Stimulated activated CD8-positive, alpha-beta memory T cell treated with anti-CD3 and anti-CD28 coated beads, Interleukin-15, amount 100 ng/mL, for 24 hours (primary cell): ENCODE data around the gene NKD1.

Experiments used
- DNase-seq: peaks from one replicate; pipeline ENCODE4 v3.0.0-alpha.2; 2020; ENCODE audit warnings: low read depth

The NKD1 gene

DNA sequence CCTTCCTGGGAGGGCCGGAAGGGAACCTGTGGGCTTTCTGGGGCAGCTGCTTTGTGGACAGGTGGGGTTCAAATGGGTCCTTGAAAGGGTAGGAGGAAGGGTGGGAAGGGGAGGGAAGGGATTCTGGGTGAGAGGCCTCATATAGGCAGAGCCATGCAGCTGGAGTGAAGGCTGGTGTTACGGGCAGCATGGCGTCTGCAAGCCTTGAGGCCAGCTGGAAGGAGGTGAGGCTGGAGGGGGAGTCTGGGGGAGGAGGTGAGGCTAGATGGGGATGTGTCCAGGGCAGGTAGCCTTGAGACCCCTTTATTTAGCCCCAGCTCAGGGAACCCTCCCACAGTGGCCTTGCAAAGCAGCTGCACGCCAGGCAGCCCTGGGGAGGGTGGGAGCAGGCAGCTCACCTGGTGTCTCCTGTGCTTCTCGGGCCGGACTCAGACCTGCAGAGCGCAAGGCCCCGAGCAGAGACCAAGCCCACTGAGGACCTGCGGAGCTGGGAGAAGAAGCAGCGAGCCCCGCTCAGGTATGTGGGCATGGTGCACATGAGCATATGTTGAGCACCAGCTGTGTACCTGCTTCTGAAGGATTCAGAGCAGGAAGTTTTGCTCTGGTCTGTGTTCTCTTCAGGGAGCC is 82.3 kb downstream of the NKD1 start:
- no peak for DNase-seq

GRCh38 chr16:50631249-50631984 is 83.2 kb downstream of the NKD1 start:
- DNase-seq: no peak

DNA sequence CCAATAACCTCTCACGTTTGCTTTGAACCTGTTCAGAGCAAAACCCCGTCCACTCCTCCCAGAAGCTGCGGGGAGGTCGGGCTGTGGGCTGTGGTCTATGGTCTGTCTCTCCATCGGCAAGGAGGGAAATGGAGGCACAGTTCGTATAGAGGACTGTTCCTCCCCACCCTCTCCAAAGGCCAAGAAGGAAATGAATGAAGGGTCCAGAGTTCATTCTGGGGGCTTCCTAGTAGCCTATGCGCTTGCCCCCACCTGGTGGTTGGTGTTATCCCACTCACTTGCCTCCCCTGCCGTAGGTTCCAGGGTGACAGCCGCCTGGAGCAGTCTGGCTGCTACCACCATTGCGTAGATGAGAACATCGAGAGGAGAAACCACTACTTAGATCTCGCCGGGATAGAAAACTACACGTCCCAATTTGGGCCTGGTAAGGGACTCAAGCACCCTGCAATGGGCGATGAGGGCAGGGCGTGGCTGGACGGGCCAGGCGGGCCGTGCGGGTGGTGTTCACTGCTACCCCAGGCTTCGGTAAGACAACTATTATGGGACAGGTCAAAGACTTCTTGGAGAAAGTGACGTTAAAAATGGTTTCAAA is 83.9 kb downstream of the NKD1 start:
- no peak for DNase-seq

DNA sequence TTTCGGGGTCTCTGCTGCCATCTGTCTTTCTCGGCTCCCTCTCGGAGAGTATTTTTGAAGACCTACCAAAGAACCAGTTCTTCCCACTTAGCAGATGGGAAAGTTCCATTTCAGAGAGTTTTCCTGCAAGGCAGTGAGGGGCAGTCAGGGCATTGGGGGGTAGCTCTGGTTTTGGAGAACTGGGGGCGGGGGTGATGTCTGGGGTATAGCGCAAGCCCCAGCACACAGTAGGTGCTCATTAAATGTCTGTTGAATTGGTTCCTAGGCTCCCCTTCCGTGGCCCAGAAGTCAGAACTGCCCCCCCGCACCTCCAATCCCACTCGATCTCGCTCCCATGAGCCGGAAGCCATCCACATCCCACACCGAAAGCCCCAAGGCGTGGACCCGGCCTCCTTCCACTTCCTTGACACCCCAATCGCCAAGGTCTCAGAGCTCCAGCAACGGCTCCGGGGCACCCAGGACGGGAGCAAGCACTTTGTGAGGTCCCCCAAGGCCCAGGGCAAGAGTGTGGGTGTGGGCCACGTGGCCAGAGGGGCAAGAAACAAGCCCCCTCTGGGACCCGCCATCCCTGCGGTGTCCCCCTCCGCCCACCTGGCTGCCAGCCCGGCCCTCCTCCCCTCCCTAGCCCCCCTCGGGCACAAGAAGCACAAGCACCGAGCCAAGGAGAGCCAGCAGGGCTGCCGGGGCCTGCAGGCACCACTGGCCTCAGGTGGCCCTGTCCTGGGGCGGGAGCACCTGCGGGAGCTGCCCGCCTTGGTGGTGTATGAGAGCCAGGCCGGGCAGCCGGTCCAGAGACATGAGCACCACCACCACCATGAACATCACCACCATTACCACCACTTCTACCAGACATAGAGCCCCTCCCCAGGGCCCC is 85.0 kb downstream of the NKD1 start:
- DNase-seq: no peak

DNA sequence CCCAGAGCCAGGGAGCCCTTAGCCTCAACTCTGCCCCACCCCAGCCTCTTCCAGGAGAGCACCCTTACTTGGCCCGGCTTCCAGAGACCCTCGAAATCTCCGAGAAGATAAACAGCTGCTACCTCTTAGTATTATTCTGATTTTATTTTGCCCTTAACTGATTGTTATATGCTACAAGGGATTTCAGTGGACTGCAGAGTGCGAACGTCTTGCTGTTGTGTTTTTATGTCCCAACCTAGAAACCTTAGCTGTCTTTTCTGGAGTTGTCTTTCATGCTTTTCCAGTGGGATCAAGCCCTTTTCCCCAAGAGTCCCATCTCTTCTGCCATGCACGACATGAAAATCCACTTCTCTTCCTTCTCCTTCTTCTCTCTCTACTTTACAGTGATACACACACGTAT is 85.9 kb downstream of the NKD1 start:
- DNase-seq: no peak

- no peak for DNase-seq
Measured at GRCh38 chr16:50634947-50635346, 86.8 kb downstream of the NKD1 start.

GRCh38 chr16:50635505-50636392 is 87.6 kb downstream of the NKD1 start:
- no peak for DNase-seq

DNA sequence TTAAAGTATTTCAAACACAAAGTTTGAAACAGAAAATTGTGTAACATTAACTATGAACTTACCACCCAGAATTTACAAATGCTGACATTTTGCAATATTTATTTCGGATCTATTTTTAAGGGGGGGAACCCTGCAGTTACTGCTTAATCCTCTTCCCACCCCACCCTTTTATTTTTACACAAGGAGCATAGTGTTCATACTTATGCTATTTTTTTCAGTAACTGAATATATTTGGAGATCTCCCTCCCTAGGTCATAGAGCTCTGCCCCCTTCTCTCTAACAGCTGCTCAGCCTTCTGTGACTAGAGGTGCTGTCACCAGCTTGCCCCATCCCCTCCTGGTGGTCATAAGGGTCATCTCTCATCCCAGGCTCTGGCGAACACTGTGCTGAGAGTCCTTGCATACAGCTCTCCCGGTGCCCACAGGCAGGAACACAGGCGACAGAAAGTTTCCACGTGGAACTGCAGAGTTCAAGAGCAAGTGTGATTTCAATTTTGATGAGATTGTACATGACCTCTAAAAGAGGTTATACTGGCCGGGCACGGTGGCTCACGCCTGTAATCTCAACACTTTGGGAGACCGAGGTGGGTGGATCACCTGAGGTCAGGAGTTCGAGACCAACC is 88.7 kb downstream of the NKD1 start:
- no peak for DNase-seq

- no peak for DNase-seq
Measured at GRCh38 chr16:50637716-50638602, 89.8 kb downstream of the NKD1 start.

GRCh38 chr16:50638816-50639670 is 90.8 kb downstream of the NKD1 start:
- no peak for DNase-seq

DNA sequence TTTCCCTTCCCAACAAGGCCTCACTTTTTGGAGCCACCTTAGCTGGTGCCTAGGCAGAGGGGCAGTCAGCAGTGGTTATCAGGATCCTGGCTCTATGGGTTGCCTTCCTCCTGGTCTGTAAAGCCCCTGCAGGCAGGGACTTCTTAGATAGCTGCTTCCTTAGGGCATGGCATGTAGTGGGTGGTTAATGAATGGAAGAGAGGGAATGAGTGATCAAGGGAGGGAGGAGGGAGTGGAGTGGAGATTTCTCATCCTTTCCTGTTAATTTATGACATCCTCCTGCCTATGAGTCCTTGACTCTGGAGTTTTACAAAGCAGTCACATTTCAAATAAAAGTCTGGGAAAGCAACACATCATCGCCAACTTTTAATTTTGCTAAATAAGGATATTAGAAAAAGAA is 92.2 kb downstream of the NKD1 start:
- DNase-seq: no peak

DNA sequence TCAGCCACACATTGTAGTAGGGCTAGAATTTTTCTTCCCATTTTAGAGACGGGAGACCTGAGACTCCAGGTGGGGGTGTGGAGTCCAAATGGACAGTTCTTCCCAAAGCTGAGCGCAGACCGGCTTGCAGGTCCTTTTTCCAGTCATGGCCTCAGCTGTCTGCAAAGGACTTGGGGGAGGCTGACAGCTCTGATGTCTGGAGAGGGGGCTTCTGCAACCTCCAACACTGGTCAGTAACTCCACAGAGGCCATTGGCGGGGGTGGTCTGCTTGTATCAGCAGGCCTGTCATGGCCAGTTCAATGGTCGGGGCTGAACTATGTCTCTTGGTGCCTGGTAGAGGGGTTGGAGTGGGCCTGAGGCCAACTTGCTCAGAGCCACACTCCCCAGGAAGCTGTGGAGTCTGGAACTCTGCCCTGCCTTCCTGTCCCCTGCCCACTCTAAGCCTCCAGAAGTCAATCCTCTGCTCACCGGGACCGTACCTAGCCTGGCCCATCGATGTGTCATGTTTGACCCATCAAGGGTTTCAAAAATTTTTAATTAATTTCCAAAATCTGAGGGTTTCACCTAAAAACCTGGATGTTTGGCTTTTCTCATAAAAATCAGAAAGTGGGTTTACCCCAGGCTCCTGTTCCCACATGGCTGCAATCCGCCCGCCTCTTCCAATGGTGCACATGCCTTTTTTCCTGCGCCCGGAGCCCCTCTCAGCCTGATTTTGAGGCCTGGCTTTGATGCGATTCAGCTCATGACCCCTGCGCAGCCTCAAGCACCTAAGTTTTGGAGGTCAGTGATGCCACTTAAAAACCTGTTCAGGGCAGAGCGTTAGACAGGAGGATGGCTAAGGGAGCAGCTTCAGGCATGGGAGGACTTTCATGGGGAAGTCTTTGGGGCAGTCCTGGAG is 93.0 kb downstream of the NKD1 start:
- no peak for DNase-seq

DNA sequence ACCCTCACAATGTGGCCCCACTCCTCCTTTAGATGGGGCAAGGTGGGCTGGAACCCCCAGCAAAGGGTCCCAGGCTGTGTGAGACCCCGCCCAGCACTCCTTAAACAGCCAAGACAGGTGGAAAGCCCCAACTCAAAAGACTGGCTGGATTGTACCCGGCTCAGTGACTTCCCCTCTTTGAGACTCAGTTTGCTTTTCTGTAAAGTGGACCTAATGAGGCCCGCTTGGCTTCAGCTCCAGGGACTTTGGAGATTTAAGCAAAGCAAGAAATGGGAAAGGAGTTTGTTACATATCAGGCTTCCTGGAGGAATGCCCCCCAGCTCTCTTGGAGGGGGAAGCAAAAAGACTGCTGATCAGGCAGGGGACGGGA is 93.6 kb downstream of the NKD1 start:
- DNase-seq: no peak

GRCh38 chr16:50642349-50642748 is 94.2 kb downstream of the NKD1 start:
- DNase-seq: no peak

DNA sequence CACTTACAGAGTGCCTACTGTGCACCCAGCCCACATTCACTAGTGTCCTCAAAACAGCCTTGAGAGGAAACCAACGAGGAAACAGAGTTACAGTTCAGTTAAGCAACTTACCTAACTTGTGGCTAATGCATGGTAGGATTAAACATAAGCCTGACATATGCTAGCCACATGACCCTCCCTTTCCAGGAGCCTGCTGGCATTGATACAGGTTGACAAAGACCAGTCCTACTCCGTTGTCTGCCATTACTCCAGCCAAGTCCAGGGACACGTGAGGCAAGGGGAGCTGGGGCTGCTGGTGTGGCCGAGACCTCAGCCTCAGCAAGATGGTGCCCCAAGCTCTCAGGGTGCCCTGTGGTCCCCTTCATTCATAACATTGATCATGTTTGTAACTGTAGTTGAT is 95.0 kb downstream of the NKD1 start:
- no peak for DNase-seq

GRCh38 chr16:50644245-50644644 is 96.0 kb downstream of the NKD1 start:
- no peak for DNase-seq

DNA sequence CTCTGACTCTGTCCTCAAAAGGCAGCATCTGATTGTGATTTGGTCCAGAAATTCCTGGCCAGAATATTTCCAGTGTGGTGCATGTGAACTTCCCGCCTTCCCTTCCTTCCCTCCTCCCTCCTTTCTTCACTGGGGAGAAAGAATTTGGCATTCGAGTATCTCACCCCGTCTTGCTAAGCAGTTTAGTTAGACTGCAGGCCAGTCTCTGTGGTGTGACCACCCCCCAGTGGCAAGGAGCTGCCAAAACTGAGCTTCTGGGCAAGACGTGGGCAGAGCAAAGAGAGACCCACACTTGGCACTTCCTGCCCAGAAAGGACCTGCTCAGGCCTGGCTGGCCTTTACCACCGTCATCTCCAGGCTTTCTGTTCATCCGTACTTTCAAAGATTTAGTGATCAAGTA is 96.5 kb downstream of the NKD1 start:
- no peak for DNase-seq

DNA sequence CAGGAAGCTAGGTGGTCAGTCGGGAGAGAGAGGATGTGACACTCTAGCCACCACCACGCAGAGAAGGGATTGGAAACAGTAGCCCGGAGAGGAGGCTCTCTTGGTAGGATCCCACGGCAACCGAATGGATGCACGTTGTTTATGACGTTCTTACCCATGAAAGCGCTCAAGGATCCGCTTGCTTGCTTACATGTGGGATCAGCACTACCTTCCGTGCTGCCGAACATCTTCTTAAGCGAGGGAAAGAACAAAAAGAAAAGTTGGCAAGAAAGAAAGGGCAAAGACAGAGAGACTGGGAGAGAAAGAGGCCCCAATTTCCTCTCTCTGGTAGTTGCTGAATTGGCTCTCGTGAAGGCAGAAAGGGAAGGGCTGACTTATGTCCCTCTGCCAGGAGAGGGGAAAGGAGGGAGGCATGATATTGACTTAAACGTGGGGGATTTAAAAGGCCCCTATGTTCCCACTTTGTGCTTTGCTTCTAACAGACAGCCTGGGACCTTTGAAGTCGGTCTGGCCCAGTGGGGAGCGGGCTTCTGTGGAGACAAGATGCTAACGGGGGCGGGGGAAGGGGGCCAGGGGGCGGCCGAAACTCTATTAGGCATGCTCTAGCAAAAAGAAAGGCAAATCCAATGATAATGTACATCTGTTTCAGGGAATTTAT is 97.5 kb downstream of the NKD1 start:
- DNase-seq: no peak
